22Rv1 (cell line): Measurements from ENCODE around the gene SLC22A31.
"Not testable (repeated sequence)": the region's sequence is repeated elsewhere in the genome, so short reads cannot be mapped to it uniquely, and the experiment has no call there.

Experiments used
- H3K27ac ChIP-seq: fragments of 450-650 bp; 2 replicates; pipeline ENCODE4 v1.5.1; 2017
- ZFX ChIP-seq: fragments of 450-650 bp; IDR thresholded peaks from 2 replicates; pipeline ENCODE4 v1.6.1; 2017; ENCODE audit warnings: antibody characterized with exemption, borderline replicate concordance
- TF ChIP-seq, protein P1 (sequence below): fragments of 450-650 bp; IDR thresholded peaks from 2 replicates; pipeline ENCODE4 v1.5.1; 2017; ENCODE audit warnings: mild to moderate bottlenecking

Gene SLC22A31

DNA sequence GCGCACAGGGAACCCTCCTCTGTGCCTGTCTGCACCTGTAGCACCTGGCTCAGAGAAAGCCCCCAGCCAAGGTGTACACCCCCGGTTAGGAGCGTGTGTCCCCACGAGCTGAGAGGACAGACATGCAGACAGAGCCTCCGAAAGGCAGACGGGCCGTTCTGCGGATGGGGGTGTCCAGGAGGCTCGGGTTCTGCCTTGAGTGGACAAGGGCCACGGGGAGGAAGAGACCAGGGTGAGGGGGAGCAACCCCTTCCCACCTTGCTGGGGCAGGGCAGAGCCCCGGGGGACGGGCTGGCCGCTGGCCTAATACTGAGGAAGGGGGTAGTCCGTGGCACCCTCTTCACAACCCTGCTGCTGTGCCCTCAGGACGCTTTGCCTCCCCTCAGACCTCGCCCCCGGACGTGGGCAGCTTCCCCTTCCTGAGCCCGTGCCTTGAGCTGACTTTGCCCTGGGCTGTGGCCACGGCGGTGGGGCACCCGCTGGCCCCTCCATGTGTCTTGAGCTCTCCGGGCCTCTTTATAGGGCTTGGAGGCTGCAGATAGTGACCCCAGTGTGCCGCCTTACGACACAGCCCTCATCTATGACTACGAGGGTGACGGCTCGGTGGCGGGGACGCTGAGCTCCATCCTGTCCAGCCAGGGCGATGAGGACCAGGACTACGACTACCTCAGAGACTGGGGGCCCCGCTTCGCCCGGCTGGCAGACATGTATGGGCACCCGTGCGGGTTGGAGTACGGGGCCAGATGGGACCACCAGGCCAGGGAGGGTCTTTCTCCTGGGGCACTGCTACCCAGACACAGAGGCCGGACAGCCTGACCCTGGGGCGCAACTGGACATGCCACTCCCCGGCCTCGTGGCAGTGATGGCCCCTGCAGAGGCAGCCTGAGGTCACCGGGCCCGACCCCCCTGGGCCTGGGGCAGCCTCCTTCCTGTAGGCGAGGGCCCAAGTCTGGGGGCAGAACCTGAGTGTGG lies 5.7 kb downstream of the SLC22A31 start:
- no peak overlapping the region for H3K27ac ChIP-seq
- TF ChIP-seq ZFX, result no peak
- TF ChIP-seq, protein P1, sequence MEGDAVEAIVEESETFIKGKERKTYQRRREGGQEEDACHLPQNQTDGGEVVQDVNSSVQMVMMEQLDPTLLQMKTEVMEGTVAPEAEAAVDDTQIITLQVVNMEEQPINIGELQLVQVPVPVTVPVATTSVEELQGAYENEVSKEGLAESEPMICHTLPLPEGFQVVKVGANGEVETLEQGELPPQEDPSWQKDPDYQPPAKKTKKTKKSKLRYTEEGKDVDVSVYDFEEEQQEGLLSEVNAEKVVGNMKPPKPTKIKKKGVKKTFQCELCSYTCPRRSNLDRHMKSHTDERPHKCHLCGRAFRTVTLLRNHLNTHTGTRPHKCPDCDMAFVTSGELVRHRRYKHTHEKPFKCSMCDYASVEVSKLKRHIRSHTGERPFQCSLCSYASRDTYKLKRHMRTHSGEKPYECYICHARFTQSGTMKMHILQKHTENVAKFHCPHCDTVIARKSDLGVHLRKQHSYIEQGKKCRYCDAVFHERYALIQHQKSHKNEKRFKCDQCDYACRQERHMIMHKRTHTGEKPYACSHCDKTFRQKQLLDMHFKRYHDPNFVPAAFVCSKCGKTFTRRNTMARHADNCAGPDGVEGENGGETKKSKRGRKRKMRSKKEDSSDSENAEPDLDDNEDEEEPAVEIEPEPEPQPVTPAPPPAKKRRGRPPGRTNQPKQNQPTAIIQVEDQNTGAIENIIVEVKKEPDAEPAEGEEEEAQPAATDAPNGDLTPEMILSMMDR, result no peak

DNA sequence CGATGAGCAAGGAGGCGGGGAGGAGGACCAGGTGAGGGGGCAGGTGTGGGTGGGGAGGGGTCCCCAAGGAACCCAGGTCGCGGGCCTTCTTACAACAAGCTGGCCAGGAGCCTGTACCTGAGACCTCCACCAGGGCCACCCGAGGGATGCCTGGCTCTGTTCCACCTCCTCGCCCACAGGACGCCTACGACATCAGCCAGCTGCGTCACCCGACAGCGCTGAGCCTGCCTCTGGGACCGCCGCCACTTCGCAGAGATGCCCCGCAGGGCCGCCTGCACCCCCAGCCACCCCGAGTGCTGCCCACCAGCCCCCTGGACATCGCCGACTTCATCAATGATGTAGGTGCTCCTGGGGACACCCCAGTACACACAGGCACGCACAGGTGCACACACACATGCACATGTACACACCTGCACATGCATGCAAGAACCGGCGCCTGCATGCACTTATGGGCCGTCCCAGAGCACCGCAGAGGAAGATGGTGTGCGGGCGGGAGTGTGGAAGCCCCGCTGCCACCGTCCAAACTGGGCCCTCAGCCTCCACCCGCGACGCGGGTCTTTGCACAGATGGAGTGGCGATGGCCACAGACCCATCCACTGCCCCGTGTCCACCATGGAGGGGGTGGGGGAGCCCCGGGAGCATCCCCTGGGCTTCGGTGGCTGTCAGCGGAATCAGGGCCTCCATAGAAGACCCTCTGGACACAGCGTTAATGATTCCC lies 6.6 kb downstream of the SLC22A31 start:
- TF ChIP-seq ZFX, result no peak
- TF ChIP-seq, protein P1, result no peak
- no peak overlapping the region for H3K27ac ChIP-seq

DNA sequence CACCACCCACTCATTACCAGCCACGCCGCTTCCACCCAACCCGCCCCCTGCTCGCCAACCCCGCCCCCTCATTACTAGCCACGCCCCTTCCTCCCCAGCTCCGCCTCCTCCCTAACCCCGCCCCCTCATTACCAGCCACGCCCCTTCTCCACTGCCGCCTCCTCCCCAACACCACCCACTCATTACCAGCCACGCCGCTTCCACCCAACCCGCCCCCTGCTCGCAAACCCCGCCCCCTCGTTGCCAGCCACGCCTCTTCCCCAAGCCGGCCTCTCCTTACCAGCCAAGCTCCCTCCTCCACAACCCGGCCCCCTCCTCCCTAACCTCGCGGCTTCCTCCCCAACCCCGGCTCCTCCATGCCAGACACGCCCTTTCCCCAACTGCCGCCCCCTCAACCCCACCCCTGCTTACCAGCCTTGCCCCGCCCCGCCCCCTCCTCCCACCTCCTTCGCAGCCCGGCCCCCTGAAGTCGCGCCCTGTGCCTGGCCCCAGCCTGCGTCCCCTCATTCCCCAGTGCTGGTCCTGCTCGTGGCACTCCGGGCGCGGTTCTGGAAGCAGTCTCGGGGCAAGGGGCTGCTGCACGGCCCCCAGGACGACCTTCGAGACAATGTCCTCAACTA lies 7.3 kb downstream of the SLC22A31 start:
- TF ChIP-seq, protein P1, result no peak
- TF ChIP-seq ZFX, result no peak
- no peak overlapping the region for H3K27ac ChIP-seq

DNA sequence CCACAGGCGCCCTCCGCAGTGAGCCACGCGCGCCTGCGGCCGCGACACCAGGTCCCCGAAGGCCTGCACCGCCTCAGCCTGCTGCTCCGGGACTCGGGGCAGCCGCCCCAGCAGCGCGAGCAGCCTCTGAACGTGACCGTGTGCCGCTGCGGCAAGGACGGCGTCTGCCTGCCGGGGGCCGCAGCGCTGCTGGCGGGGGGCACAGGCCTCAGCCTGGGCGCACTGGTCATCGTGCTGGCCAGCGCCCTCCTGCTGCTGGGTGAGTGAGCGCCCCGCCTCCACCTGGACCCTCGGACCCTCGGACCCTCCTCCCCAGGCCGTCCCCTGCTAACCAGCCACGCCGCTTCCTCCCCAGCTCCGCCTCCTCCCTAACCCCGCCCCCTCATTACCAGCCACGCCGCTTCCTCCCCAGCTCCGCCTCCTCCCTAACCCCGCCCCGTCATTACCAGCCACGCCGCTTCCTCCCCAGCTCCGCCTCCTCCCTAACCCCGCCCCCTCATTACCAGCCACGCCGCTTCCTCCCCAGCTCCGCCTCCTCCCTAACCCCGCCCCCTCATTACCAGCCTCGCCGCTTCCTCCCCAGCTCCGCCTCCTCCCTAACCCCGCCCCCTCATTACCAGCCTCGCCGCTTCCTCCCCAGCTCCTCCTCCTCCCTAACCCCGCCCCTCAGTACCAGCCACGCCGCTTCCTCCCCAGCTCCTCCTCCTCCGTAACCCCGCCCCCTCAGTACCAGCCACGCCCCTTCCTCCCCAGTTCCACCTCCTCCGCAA lies 8.0 kb downstream of the SLC22A31 start:
- H3K27ac ChIP-seq, result not testable (repeated sequence)

DNA sequence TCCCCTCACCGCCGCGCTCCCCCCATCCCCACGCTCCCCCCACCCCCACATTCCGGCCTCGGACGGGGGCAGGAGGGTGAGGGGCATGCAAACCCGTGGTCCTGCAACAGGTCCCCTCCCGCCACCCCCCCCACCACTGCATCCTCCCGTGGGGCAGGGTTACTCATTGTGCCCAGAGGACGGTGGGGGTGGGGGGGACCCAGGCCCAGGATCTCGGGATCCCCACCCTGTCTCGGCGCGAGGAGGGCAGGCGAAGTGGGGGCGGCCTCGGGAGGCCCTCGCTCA lies 8.5 kb downstream of the SLC22A31 start:
- TF ChIP-seq ZFX, result no peak
- TF ChIP-seq, protein P1, result no peak
- no peak overlapping the region for H3K27ac ChIP-seq

DNA sequence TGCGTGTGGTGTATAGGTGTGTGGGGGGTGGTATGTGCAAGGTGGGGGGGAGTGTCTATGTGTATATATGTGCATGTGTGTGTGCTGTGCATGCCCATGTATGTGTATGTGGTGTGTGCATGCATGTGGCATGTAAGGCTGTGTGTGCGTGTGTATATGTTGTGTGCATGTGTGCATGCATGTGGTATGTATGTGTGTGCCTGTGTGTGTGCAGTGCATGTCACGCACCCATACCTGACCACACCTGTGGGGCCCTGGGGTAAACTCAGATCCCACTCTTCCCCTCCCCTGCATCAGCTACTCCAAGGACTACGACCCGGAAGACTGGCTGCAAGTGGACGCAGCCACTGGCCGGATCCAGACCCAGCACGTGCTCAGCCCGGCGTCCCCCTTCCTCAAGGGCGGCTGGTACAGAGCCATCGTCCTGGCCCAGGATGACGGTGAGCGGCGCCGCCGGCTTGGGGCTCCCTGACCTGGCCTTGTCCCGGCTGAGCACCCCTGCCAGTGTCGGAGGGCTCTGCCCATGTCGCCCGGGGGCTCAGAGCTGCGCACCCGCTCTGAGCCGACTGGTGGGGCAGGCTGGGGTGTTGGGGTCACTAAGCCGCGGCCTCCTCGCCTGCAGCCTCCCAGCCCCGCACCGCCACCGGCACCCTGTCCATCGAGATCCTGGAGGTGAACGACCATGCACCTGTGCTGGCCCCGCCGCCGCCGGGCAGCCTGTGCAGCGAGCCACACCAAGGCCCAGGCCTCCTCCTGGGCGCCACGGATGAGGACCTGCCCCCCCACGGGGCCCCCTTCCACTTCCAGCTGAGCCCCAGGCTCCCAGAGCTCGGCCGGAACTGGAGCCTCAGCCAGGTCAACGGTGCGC lies 9.1 kb downstream of the SLC22A31 start:
- TF ChIP-seq ZFX, result no peak
- TF ChIP-seq, protein P1, result no peak
- no peak overlapping the region for H3K27ac ChIP-seq
